ENCODE data around the gene RSPH6A.

GRCh38 chr19:45826934-45827333 lies 11.8 kb upstream of the RSPH6A start:
- no peak for TF ChIP-seq CTCF (IDR thresholded peaks at IDR 0.05)
- TF ChIP-seq POLR2AphosphoS5 (IDR thresholded peaks at IDR 0.05) = no peak

All from prostate gland (tissue), 2 donors.